GM12878 (cell line): ENCODE data around the gene LRRC41.
"Not testable (repeated sequence)": the region's sequence is repeated elsewhere in the genome, so short reads cannot be mapped to it uniquely, and the experiment has no call there.

ENCODE experiments used
- CTCF ChIP-seq, 3 experiments: IDR thresholded peaks in 2 of 3; conservative IDR thresholded peaks in 1 of 3; 2 replicates each; pipeline ENCODE4 v1.5.1; 2011; ENCODE audit warnings: low read depth in 3 of 3, low read length in 3 of 3, mild to moderate bottlenecking in 3 of 3, control low read depth in 2 of 3, moderate library complexity in 2 of 3, inconsistent platforms in 1 of 3, mixed read lengths in 1 of 3; ENCODE audit not compliant: control insufficient read depth in 2 of 3, insufficient read depth in 1 of 3; ENCODE audit errors: extremely low read depth in 1 of 3
- IKZF1 ChIP-seq: fragments of 450-650 bp; conservative IDR thresholded peaks from 2 replicates; pipeline ENCODE4 v1.6.1; 2017; ENCODE audit warnings: antibody characterized with exemption, mild to moderate bottlenecking
- POLR2AphosphoS2 ChIP-seq: IDR thresholded peaks from 2 replicates; pipeline ENCODE4 v1.6.1; 2011; ENCODE audit warnings: low read depth, mild to moderate bottlenecking, low read length, improper control_type of control experiment, moderate library complexity
- POLR2AphosphoS5 ChIP-seq: IDR thresholded peaks from 2 replicates; pipeline ENCODE4 v1.6.1; 2011; ENCODE audit warnings: mild to moderate bottlenecking, low read length, inconsistent platforms
- RAD21 ChIP-seq: IDR thresholded peaks from 2 replicates; pipeline ENCODE4 v1.6.1; 2011; ENCODE audit warnings: mild to moderate bottlenecking, low read depth, low read length, moderate library complexity; ENCODE audit not compliant: insufficient read depth
- ZNF24 ChIP-seq: fragments of 450-650 bp; IDR thresholded peaks from 2 replicates; pipeline ENCODE4 v1.6.1; 2017; ENCODE audit warnings: antibody characterized with exemption, mild to moderate bottlenecking
- ZNF274 ChIP-seq: IDR thresholded peaks from one replicate; pipeline ENCODE4 v1.8.0; 2011; ENCODE audit not compliant: insufficient read length, insufficient read depth
- ZNF384 ChIP-seq: IDR thresholded peaks from 2 replicates; pipeline ENCODE4 v1.6.1; 2012; ENCODE audit warnings: low read depth, mild to moderate bottlenecking, low read length, improper control_type of control experiment, borderline replicate concordance
- TF ChIP-seq, protein P1 (sequence below): IDR thresholded peaks from 2 replicates; pipeline ENCODE4 v1.6.1; 2012; ENCODE audit warnings: improper control_type of control experiment, low read depth, low read length; ENCODE audit not compliant: insufficient replicate concordance

GRCh38 chr1:46231231-46231630 lies 72.2 kb downstream of the LRRC41 start:
- not testable (repeated sequence) for TF ChIP-seq ZNF384; POLR2AphosphoS5; POLR2AphosphoS2; IKZF1; ZNF274; ZNF24; CTCF (IDR thresholded peaks at IDR 0.05 in 2 of 3, conservative IDR thresholded peaks at IDR 0.05 in 1 of 3; ENCODE audit: control insufficient read depth in 2 of 3, extremely low read depth in 1 of 3, insufficient read depth in 1 of 3, low read depth in 3 of 3, low read length in 3 of 3); RAD21
- TF ChIP-seq, protein P1, sequence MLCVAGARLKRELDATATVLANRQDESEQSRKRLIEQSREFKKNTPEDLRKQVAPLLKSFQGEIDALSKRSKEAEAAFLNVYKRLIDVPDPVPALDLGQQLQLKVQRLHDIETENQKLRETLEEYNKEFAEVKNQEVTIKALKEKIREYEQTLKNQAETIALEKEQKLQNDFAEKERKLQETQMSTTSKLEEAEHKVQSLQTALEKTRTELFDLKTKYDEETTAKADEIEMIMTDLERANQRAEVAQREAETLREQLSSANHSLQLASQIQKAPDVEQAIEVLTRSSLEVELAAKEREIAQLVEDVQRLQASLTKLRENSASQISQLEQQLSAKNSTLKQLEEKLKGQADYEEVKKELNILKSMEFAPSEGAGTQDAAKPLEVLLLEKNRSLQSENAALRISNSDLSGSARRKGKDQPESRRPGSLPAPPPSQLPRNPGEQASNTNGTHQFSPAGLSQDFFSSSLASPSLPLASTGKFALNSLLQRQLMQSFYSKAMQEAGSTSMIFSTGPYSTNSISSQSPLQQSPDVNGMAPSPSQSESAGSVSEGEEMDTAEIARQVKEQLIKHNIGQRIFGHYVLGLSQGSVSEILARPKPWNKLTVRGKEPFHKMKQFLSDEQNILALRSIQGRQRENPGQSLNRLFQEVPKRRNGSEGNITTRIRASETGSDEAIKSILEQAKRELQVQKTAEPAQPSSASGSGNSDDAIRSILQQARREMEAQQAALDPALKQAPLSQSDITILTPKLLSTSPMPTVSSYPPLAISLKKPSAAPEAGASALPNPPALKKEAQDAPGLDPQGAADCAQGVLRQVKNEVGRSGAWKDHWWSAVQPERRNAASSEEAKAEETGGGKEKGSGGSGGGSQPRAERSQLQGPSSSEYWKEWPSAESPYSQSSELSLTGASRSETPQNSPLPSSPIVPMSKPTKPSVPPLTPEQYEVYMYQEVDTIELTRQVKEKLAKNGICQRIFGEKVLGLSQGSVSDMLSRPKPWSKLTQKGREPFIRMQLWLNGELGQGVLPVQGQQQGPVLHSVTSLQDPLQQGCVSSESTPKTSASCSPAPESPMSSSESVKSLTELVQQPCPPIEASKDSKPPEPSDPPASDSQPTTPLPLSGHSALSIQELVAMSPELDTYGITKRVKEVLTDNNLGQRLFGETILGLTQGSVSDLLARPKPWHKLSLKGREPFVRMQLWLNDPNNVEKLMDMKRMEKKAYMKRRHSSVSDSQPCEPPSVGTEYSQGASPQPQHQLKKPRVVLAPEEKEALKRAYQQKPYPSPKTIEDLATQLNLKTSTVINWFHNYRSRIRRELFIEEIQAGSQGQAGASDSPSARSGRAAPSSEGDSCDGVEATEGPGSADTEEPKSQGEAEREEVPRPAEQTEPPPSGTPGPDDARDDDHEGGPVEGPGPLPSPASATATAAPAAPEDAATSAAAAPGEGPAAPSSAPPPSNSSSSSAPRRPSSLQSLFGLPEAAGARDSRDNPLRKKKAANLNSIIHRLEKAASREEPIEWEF, result not testable (repeated sequence)
